HG03097 (cell line): Measurements from ENCODE around the gene LMOD2.
A peak's percentile ranks its signal among the peaks of the same experiment; 100 is the strongest.
"Not testable (repeated sequence)": the region's sequence is repeated elsewhere in the genome, so short reads cannot be mapped to it uniquely, and the experiment has no call there.

Experiments
- ATAC-seq: cut with Tn5 transposase; IDR thresholded peaks from one replicate; pipeline ENCODE4 v1.9.1; 2021; ENCODE audit not compliant: unreplicated experiment, low FRiP score

LMOD2 gene

DNA sequence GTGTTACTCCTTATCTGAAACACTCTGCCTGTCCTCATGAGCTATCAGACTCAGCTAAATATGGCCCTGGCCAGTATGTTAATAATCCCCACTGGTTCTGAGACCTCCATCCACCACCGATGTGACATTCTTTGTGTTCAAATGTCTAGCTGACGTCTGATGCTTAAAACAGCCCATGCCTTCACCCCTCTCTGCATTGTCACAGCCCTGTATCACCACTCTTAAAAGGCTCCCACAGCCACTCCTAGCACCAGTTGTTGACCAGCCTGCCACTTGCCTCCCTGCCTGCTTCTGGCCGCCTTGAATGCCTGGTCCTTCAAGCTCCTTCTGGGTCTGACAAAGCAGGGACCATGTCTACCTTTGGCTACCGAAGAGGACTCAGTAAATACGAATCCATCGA, at the start of gene LMOD2:
Gene LMOD2 (plus strand): TSS at position 253 of the 400 bp plus-strand sequence. CDS start 98 bp downstream, at position 351.
- ATAC-seq = no peak

- no peak for ATAC-seq
Observed at GRCh38 chr7:123607423-123607975, 48.2 kb upstream of the LMOD2 start.

- no peak for ATAC-seq
Observed at GRCh38 chr7:123608991-123609882, 46.4 kb upstream of the LMOD2 start.

GRCh38 chr7:123609883-123610239, 45.8 kb upstream of the LMOD2 start:
- no peak for ATAC-seq

DNA sequence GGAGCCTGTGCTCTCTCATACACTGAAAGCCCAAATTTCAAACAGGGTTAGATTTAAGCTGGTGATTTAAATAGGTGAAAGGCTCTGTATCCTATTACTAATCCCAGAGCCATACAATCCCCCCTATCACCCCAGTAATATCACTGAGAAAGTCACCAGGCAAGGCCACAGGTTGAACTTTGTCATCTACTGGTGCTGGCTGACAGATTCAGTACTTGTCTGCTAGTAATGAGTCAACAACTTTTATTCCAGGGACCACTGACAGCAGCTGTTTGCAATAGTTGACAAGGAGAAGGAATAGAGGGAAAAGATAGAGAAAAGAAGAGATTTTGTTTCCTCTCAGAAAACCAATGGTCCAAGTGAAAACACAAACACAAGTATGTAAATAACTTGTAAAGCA, 43.6 kb upstream of the LMOD2 start:
- ATAC-seq = no peak

DNA sequence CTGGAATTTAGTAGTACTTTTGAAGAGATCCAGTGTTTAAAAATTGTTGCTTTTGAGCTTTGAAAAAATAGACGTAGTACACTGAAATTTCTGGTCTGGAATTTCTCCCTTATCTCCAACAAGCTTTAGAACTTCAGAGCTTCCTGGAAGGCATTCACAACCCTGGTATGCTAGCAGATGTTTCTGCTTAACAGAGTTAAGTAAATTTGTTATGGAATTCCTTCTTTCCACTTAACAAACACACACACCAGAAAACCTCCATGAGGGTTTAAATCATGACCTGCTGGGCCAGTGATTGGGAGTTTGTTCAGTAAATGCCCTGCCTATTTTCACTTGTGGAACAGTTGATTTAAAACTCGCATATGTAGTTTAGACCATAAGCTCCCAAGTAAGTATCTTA, 40.3 kb upstream of the LMOD2 start:
- ATAC-seq = no peak

GRCh38 chr7:123616223-123616622, 39.4 kb upstream of the LMOD2 start:
- ATAC-seq = no peak

GRCh38 chr7:123621707-123622106, 34.0 kb upstream of the LMOD2 start:
- no peak for ATAC-seq

DNA sequence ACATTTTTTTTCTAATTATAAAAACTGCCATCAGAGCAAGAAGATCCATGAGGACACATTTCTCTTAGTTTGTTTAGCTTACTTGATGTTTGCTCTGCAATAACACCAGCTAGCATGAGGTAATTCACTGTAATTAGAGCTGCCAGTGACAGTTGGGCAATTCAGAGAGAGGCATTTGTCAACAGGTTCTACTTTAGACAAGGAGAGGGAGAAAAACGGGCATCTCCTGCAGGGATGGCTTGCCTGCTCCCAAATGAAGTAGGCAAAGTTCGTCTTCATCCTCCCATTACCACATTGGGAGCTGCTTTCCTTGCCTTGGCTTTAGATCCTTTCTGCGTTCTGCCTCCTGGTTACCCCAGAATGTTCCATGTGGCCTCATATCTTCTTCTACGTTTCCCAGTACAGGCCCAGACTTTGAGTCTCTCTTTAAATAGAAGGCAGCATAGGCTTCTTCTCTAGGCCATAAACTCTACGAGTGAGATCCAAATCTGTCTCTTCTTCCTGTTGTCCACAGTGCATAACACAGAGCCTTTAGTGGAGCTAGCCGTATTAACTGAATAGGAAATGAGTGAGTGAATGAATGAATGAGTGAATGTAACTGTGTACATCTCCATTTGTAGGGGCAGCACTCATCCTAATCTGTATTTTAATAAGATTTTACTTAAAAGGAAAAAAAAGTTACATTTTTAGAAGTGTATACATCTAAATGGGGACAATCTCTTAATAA, 32.8 kb upstream of the LMOD2 start:
- no peak for ATAC-seq

- peak; percentile 93 for ATAC-seq
Observed at GRCh38 chr7:123624527-123625183, 31.0 kb upstream of the LMOD2 start.

DNA sequence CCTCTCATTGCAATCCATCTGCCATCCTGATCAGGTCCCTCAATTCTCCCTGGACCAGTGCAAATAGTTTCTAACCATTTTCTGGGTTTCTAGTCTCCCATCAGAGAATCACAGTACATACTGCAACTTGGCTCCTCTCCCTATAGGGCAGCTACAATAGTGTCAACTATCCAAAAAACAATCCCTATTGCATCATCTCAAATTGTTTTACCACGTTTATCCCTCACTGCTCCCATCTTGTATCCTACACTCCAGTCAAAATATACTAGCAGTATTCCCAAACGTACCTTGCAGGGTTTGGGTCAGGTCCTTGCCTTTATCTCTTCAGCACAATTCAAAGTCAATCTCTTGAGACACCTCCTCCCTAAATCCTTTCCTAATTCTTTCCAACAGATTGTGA, 30.4 kb upstream of the LMOD2 start:
- ATAC-seq = no peak

- ATAC-seq = no peak
Observed at GRCh38 chr7:123627851-123628250, 27.8 kb upstream of the LMOD2 start.

DNA sequence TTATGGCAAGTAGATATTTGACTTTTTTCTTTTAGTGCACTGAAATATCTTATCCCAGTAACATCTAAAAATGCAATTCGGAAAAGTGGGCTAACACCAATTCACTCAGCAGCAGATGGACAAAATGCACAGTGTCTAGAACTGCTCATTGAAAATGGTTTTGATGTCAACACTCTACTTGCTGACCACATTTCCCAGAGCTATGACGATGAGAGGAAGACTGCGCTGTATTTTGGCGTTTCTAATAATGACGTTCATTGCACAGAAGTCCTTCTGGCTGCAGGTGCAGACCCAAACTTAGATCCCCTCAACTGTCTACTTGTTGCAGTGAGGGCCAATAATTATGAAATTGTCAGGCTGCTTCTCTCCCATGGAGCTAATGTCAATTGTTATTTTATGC, 26.8 kb upstream of the LMOD2 start:
- ATAC-seq = no peak

GRCh38 chr7:123629281-123629680, 26.4 kb upstream of the LMOD2 start:
- ATAC-seq = no peak

DNA sequence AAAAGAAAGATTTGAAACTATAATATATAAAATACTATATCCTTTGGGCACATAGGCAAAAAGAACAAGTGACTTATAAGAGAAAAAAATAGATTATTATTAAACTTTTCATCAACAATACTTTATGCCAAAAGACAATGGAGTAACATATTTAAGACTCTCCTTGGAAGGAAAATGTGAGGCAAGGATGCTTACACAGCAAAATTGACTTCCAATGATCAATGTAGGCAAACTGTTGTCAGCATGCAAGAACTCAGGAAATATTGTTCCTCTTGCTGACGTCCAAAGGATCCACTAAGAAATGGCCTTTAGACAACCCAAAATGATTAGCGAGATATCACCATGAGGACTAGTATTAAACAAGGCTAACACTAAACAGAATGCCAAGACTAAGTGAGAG, 22.9 kb upstream of the LMOD2 start:
- no peak for ATAC-seq

GRCh38 chr7:123633553-123633952, 22.1 kb upstream of the LMOD2 start:
- ATAC-seq = no peak

GRCh38 chr7:123634011-123634573, 21.6 kb upstream of the LMOD2 start:
- ATAC-seq = not testable (repeated sequence)

GRCh38 chr7:123635551-123636359, 19.9 kb upstream of the LMOD2 start:
- ATAC-seq = no peak

GRCh38 chr7:123637203-123637602, 18.5 kb upstream of the LMOD2 start:
- no peak for ATAC-seq

GRCh38 chr7:123637878-123638277, 17.8 kb upstream of the LMOD2 start:
- ATAC-seq = no peak
